HG02642 (cell line): ENCODE data around the gene LAMA4.
"Not testable (repeated sequence)": the region's sequence is repeated elsewhere in the genome, so short reads cannot be mapped to it uniquely, and the experiment has no call there.

Experiments
- ATAC-seq: cut with Tn5 transposase; IDR thresholded peaks from one replicate; pipeline ENCODE4 v1.9.1; 2021; ENCODE audit warnings: mild to moderate bottlenecking; ENCODE audit not compliant: unreplicated experiment, poor library complexity

Gene LAMA4

DNA sequence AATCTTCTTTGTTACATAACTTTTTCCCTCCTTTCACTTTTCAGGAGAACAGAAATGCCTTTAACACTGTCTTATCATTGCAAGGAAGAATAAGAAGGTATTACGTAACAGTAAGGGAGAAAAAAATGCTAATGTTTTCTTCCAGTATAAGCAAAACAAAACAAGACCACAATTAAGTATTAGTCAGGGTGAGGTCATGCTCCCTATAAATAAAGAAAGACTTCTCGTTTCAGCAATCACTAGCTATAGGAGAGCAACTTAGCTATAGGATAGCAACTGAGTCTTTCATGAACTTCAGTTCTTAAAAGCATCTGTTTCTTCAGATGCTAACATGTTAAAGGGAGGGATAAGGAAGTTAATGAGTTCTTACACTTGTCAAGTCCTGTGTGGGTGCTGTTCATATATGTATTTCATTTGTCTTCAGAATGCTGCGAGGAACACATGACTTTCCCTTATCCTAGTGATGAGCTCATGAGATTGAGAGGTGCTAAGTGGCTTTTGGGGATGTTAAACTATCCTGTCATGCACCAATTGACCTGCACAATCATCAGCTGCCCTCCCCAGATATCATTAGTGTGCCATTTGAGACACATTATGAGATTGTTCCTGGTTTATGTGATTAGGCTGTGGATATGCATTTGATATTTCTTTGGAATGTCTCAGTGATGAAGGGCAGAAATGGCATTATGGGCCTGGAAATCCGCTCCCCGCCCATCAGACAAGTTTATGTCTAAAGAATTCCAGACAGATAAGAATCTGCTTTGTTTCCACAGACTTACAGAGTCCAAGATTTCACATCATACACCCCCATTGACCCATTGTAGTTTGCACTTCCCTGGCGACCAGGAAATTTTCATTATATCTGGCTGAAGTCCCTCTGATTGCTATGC, 37.5 kb downstream of the LAMA4 start:
- ATAC-seq: no peak

DNA sequence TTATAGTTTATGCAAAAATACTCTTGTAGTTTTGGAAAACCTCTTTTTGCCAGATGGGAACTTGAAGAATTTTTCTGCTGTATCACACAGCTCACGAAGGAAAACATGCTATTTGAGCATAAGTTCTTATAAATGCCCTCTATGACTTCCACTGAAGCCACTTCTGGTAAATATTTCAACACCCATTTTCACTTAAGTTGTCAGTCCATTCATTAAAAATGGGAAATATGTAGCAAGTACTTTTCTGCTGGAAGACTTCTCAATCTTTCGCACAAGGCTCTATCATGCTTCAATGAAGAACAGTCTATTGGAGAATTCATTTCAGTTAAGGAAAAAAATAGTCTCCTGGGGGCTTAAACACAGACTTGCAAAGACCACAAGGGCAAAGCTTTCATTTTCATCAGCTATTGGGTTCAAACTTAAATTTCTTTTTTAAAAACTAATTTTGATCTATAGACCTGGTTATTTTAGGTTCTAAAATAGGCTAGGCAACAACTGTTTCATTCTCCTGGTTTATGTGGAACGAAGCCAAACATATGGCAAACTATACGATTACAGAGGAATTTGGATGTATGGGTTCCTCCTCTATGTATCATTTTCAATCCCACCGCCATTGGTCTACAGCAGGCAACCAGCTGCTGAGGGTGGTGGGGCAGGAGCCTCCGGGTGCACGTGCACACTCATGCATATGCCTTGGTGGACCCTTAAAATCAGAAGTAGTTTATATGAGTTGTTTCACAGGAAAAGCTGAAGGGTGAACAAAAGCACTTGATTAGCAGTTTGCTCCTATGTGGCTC, 38.7 kb downstream of the LAMA4 start:
- ATAC-seq: no peak

DNA sequence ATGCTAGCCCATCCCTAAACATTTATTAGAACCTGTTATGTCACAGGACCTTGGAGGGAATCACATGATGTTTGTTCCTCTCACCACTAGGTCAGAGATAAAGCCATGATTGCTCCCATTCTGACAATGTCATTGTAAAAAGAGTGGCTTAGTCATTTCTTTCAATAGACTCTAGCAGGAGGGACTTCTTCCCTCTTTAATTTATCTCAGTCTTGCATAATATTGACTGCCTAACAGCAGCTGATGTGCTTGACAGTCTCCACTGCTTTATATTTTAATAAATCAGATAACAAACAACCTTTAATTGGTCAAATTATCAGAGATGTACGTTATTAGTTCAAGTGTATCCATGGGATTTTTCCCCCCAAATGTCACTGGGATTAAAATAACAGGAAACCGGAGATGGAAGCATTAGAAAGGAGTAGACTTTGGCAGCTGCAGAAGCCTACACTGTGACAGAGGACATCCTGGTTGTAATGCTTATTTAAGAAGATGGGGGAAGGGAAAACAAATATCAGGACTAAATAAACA, 39.6 kb downstream of the LAMA4 start:
- ATAC-seq: no peak

GRCh38 chr6:112210852-112211251, 43.5 kb downstream of the LAMA4 start:
- ATAC-seq: no peak

- no peak for ATAC-seq
Measured at GRCh38 chr6:112209131-112209530, 45.2 kb downstream of the LAMA4 start.

DNA sequence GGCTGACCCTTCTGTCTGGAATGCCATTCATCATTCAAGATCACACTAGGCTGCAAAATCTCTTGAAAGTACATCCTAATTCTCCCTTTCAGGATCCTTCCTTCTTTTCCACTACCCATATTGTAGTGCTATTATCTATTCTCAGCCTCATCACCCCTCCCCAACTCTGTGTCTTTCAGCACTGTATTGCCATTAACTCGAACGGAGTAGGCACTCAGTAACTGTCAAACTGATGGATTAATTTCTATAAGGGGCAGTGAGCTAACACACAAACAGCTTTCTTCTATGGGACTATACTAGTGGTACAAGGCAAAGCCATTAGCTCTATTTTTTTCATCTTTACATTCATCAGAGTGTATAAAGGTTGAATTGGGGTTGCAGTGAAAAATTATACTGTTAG, 46.6 kb downstream of the LAMA4 start:
- no peak for ATAC-seq

DNA sequence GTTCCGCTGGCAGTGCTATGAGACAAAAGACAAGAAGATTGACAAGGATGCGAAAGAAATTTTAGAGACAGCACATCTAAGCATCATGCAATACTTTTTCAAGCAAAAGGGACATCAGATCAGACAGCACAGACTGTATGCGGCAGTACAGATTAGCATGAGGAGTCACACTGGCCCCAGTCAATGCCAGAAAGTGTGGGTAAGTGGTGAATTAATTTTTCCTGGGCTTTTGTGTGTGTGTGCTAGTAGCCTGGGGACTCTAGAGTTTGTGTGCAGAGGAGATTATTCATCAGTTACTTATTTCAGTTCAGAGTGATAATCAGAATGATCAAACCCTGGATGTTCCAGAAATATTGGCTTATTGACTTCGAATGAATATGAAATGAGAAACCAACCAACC, 47.2 kb downstream of the LAMA4 start:
- no peak for ATAC-seq

GRCh38 chr6:112206110-112206458, 48.3 kb downstream of the LAMA4 start:
- no peak for ATAC-seq

DNA sequence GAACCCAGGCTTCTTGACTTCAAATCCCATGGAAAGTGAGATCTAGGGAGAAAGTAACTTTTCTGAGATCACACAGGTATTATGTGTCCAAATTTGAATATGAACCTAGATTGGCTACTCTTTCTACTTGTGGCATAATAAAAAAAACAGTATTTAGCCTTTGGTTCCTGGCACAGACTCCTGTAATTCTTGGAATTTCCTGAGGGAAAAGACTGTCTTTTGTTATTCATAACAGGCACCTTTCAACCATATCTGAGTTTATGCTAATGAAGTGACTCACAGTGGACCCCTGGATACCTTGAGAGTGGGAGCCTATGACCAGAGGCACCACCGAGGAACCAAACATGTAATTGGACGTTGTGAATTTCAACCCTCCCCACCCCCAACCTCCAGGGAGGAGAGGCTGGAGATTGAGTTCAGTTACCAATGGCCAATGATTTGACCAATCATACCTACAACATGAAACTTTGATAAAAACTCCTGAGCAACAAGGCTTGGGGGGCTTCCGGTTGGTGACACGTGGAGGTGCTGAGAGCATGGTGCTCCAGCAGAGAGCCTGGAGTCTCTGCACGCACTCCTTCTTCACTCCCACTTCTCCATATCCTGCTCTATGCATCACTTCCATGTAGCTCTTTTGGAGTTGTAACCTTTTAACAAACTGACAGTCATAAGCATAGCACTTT, 48.8 kb downstream of the LAMA4 start:
- no peak for ATAC-seq

- no peak for ATAC-seq
Measured at GRCh38 chr6:112204350-112204706, 50.0 kb downstream of the LAMA4 start.

- ATAC-seq: no peak
Measured at GRCh38 chr6:112203577-112204349, 50.6 kb downstream of the LAMA4 start.

DNA sequence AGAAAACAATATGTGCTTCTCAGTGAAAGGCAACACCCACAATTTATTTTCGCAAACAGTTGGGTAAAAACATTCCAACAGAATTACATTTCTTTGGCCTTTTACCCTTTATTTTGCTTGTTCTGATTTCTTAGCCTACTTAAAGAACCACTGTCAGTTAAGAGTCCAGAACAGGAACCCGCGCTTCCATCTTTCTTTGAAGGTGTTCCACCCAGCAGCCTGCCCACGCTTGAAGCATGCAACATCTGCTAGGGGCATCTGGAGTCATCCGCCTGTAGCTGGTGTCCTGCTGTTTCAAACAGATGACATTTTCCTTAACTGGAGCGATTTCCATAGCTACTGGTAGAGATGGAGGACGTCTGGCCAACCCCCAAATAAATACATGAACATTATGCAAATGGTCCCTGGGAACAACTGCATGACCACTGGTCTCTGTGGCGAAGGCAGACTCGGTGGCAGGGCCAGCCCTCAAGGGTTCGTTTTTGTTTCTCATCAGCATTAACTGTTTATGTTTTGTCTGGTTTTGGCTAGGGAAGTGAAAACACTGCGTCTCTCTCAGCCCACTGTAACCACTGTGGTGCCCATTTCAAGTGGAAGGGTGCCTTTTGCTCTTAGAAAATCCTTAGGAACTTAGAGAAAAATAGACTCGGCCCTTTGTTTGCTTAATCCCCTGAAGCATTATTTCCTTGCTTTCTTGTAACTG, 51.6 kb downstream of the LAMA4 start:
- no peak for ATAC-seq

DNA sequence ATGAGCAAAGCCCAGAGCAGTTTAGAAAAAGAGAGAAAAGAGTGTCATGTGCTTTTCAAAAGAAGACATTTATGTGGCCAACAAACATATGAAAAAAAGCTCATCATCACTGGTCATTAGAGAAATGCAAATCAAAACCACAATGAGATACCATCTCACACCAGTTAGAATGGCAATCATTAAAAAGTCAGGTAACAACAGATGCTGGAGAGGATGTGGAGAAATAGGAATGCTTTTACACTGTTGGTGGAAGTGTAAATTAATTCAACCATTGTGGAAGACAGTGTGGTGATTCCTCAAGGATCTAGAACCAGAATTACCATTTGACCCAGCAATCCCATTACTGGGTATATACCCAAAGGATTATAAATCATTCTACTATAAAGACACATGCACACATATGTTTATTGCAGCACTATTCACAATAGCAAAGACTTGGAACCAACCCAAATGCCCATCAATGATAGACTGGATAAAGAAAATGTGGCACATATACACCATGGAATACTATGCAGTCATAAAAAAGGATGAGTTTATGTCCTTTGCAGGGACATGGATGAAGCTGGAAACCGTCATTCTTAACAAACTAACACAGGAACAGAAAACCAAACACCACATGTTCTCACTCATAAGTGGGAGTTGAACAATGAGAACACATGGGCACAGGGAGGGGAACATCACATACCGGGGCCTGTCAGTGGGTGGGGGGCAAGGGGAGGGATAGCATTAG, 54.0 kb downstream of the LAMA4 start:
- not testable (repeated sequence) for ATAC-seq

DNA sequence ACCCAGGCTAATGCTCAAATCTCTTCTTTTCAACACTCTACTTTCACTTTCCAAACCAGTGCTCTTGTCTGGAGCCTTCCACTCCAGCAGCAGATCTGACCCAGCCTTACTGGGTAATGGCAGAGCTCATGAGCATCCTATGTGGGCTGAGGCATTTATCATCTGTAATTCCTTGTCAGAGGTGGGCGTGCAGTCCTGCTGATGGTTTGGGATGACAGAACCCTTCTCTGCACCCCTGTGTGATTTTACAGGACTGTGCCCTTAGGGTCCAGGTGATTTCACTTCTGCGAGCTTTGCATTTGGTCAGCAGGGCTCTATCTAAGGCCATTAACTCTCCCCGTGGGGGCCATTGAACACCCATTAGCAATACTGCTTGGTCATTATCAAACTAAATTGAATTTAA, 55.4 kb downstream of the LAMA4 start:
- ATAC-seq: no peak

GRCh38 chr6:112198582-112198981, 55.8 kb downstream of the LAMA4 start:
- no peak for ATAC-seq

DNA sequence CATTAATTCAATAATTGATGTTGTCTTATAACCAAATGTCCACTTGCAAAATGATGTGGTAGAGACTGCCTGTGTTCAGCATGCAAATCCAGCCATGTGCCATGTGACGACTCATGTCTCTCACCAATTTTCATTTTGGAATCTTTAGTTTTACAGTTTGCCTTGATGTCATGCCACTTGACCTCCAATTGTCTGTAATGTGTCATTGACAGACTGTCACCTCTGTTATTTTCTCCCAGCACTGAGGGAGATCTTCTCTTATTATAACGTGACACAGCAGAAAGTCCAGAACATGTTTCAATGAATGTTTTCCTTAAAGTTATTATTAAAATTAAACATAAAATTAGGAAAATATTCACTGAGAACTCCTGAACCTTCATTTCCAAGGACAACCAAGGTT, 56.7 kb downstream of the LAMA4 start:
- no peak for ATAC-seq

GRCh38 chr6:112196306-112196705, 58.1 kb downstream of the LAMA4 start:
- no peak for ATAC-seq

- ATAC-seq: no peak
Measured at GRCh38 chr6:112195166-112195565, 59.2 kb downstream of the LAMA4 start.

DNA sequence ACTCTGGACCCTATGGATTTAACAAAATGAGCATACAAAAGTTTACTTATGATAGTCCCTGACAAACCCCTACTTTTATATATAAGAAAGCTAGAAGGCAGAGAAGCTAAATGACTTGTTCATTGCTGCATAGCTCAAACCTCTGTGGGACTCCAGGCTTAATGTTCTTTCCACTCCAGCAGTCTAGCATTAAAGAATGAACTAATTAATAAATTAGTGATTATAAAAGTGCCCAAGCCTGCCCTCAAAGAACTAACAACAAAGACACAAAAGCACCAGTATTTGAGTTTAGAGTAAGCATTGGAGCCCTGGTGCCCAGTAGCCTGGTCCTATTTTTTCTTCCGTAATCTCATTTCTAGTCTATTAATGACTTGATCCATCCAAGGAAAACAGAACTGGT, 59.9 kb downstream of the LAMA4 start:
- ATAC-seq: no peak
